Astrocyte of the spinal cord (primary cell): Measurements from ENCODE around the gene SLC22A12.

ENCODE experiments used
- DNase-seq: peaks from one replicate; pipeline ENCODE4 v3.0.0; 2011; ENCODE audit warnings: low read depth, low spot score
- H3K4me3 ChIP-seq: 2 replicates; pipeline ENCODE4 v1.5.1; 2011; ENCODE audit warnings: low read depth, mild to moderate bottlenecking, low read length, moderate library complexity
- in situ Hi-C: cut with HindIII; loops from 2 replicates; pipeline ENCODE4 v1.10.0; 2017; ENCODE audit warnings: low sequenced_read_pairs
- TF ChIP-seq, protein P1 (sequence below): IDR thresholded peaks from 2 replicates; pipeline ENCODE4 v1.5.1; 2012; ENCODE audit warnings: low read depth, mild to moderate bottlenecking, low read length, inconsistent platforms

Gene SLC22A12

DNA sequence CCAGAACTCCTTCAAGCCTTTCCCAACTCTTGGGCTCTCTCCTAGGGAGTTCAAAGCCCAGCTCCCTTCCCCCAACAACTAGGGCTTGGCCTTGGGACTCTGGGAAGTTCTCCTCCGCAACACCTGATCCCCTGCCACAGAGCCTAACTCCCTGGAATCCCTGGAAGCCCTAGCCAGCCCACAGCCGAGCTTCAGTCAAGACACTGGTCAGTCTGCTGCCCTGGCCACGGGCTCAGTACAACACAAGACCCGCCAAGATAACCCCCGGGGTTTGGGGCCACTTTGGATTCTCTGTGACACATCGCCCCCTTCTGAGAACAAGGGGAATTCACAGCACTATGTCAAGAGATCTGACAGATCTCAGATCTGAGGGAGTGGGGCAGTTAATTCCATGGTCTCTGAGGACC lies 58.3 kb downstream of the SLC22A12 start:
- no peak for DNase-seq
- TF ChIP-seq, protein P1, sequence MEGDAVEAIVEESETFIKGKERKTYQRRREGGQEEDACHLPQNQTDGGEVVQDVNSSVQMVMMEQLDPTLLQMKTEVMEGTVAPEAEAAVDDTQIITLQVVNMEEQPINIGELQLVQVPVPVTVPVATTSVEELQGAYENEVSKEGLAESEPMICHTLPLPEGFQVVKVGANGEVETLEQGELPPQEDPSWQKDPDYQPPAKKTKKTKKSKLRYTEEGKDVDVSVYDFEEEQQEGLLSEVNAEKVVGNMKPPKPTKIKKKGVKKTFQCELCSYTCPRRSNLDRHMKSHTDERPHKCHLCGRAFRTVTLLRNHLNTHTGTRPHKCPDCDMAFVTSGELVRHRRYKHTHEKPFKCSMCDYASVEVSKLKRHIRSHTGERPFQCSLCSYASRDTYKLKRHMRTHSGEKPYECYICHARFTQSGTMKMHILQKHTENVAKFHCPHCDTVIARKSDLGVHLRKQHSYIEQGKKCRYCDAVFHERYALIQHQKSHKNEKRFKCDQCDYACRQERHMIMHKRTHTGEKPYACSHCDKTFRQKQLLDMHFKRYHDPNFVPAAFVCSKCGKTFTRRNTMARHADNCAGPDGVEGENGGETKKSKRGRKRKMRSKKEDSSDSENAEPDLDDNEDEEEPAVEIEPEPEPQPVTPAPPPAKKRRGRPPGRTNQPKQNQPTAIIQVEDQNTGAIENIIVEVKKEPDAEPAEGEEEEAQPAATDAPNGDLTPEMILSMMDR: peak; percentile 45
- H3K4me3 ChIP-seq: no peak overlapping the region
- in situ Hi-C loops: no loop called here

DNA sequence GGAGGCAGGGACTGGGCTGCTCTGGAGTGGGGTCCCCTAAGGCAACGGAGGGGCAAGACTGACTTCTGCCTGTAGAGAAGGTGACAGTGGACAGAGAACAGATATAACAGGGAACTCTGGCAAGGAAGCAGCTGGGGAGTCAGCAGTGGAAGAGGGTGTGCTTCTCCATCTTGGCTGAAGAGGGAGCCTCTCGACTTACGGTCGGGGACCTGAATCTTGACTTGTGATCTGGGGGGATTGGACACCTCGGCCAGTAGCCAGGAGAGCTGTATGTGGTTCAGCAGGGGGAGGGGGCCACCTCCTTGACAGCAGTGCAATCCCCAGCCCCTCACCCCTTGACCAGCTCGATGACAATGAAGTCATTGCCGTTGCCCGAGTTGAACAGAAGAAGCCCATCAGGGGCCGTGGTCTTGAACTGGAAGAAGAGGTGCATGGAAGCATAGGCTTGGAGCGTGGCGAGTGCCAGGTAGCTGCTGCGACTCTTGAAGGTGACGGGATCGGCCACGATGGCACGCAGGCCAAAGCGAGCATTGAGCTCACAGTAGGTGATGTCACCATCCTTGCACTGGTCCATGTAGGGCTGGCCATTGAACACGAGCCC lies 60.0 kb downstream of the SLC22A12 start:
- in situ Hi-C loops: no loop called here
- DNase-seq: no peak
- TF ChIP-seq, protein P1: peak; percentile 63
- H3K4me3 ChIP-seq: no peak overlapping the region
